PFSK-1 (cell line): ENCODE results near the gene FBXL19.

Source experiments
- FOXP2 ChIP-seq: optimal IDR thresholded peaks from 2 replicates; pipeline ENCODE3; 2011; ENCODE audit warnings: borderline replicate concordance, control low read depth, inconsistent platforms; ENCODE audit not compliant: insufficient read depth; ENCODE audit errors: extremely low read length, extremely low read depth
- POLR2AphosphoS5 ChIP-seq: IDR thresholded peaks from 2 replicates; pipeline ENCODE4 v1.6.1; 2012; ENCODE audit warnings: low read depth, mild to moderate bottlenecking, control low read depth, low read length, moderate library complexity
- REST ChIP-seq, 2 experiments: IDR thresholded peaks; 2 replicates each; pipeline versions ENCODE4 v1.6.1 to v1.8.0; 2011 to 2012; ENCODE audit warnings: low read depth in 2 of 2, low read length in 2 of 2, control low read depth in 1 of 2, inconsistent platforms in 1 of 2, mild to moderate bottlenecking in 1 of 2, moderate library complexity in 1 of 2; ENCODE audit not compliant: insufficient read depth in 1 of 2
- SIN3A ChIP-seq: IDR thresholded peaks from 2 replicates; pipeline ENCODE4 v1.6.1; 2012; ENCODE audit warnings: mild to moderate bottlenecking, low read length, moderate library complexity, borderline replicate concordance; ENCODE audit not compliant: insufficient read depth
- TAF1 ChIP-seq: IDR thresholded peaks from 2 replicates; pipeline ENCODE4 v1.6.1; 2012; ENCODE audit warnings: low read length, control low read depth, borderline replicate concordance; ENCODE audit not compliant: insufficient read depth

FBXL19 gene

DNA sequence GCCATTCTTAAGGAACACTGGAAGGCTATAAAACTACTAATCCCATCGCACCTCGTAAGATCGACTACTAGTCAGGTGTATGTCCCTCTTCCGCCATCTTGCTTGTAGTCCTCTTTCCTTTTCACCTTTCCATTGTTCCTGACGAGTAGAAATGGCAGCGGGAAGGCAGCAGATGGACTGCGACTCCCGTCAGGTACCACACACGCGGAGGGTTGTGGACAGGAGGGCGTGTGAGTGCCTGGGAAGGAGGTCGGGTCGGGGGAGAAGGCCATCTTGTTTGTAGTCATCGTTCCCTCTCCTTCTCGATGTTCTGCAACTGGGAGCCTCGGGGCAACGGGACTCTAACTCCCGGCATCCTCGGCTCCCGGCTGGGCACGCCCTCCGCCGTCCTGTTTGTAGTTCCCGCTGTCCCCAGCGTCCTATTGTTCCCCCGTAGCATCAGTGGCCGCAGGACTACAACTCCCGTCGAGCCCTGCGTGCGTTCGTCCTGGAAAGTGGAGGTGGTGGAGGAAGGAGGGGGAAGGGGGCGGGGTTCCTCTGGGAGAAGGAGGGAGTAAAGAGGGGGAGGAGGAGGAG lies 324 bp upstream of the FBXL19 start:
- TF ChIP-seq FOXP2 = peak; percentile 60
- peak; percentile 56 for TF ChIP-seq POLR2AphosphoS5
- TF ChIP-seq REST (IDR thresholded peaks at IDR 0.05; ENCODE audit: insufficient read depth in 1 of 2, low read depth in 2 of 2, low read length in 2 of 2) = no peak
- TF ChIP-seq SIN3A = no peak
- TF ChIP-seq TAF1 = peak; percentile 76; the same call in 1 of the 2 replicates

DNA sequence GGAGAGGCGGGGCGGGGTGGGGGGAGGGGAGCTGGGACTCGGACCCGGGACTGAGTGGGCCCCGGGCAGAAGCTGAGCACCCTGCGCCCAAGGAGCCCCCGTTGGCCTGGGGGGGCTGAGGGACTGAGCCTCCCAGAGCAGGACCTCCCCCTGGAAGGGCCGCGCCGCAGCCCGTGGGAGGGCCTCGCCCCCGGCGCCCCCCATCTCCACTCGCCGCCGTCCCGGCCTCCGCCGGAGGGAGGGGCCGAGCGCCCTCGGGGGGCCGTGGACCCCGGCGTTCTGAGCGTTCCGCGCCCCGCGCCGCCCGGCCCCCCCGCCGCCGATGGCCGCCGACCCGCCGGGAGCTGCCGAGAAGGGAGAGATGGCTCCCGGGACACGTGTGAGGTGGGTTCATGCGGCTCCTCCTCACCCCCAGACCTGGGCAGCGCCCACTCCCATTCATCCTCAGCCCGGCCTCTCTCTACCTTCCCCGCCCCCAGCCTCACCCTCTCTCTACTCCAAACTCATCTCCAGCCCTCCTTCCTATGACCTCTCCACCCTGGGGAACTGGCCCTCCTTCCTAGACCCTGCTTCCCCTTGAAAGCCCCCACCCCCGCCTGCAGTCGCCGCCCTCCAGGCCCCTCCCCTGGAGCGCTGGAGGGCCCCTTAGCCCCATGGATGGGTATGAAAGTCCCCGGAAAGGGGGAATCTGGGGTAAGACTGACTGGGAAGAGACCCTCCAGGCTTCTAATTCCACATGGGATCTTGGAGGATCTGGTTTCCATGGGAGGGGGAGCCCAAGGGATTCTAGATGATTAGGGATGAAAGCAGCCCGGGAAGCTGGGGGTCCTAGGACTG lies 922 bp downstream of the FBXL19 start:
- TF ChIP-seq FOXP2 (no peak), REST (IDR thresholded peaks at IDR 0.05; ENCODE audit: insufficient read depth in 1 of 2, low read depth in 2 of 2, low read length in 2 of 2) (no peak), TAF1 (no peak), SIN3A (no peak), POLR2AphosphoS5 (no peak)

DNA sequence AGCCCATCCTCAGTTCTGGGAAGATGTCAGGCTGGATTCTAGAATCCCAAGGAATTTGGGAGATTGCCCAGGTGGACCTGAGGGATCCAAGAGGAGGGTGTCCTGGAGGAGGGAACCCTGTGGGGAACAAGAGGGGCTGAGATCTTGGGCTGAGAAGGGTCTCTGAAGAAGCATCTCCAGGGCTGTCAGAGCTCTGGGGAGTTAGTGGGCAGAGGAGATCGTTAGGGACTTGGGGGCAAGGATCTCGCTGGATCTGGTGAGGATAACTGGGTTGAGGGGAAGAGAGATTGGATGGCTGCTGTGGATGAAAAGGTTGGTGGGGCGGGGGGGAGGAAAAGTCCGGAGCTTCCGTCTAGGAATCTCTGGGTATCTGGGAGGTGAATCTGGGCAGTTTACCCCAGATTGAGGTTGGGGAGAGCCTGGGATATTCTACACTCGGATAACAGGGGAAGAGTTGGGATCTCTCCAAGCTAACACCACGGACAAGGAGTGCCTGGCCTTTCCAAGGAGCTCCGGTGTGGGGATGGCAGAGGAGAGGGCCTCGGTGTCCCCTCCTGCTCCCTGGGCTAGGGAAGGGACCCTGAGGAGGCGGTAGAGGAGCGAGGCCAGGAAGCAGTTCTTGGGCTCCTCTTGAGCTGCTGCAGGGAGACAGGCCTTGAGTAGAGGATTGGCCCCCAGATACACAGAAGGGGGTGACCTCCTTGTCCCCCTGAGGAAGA lies 1.7 kb downstream of the FBXL19 start:
- TF ChIP-seq POLR2AphosphoS5 = no peak
- no peak for TF ChIP-seq SIN3A
- no peak for TF ChIP-seq REST (IDR thresholded peaks at IDR 0.05; ENCODE audit: insufficient read depth in 1 of 2, low read depth in 2 of 2, low read length in 2 of 2)
- no peak for TF ChIP-seq FOXP2
- TF ChIP-seq TAF1 = no peak

DNA sequence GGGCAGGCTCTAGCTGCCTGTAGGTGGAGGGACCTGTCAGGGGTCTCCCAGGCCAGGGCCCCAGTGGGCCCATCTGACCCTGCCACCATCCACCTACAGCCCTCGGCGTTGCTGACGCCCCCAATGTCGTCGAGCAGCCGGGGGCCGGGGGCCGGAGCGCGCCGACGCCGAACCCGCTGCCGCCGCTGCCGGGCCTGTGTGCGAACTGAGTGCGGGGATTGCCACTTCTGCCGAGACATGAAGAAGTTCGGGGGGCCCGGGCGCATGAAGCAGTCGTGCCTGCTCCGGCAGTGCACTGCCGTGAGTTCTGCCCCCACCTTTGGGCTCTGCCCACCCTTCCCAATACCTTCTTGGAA lies 2.2 kb downstream of the FBXL19 start:
- TF ChIP-seq REST (IDR thresholded peaks at IDR 0.05; ENCODE audit: insufficient read depth in 1 of 2, low read depth in 2 of 2, low read length in 2 of 2) = no peak
- TF ChIP-seq SIN3A = no peak
- TF ChIP-seq FOXP2 = no peak
- no peak for TF ChIP-seq TAF1
- no peak for TF ChIP-seq POLR2AphosphoS5
